OCI-LY7 (cell line): ENCODE results near the gene PRSS27. TPM values are rescaled to one million over a fixed set of nuclear protein-coding genes. Genes with fewer than 3 reads are reported as not detected.

ENCODE experiments used
- BruUV-seq: library from RNA; stranded (reverse); fragments of 400-500 nt; replicated peaks from 2 replicates; lab custom pipeline; 2021; lab: Mats Ljungman, UMichigan
- CTCF ChIA-PET: fragments of 300-600 bp; sonication (Branson Sonifier 250); formaldehyde crosslinking; loops from one replicate; lab custom pipeline; 2022; ENCODE audit warnings: antibody characterized with exemption; ENCODE audit not compliant: unreplicated experiment; lab: Charles Lee
- POLR2A ChIA-PET: fragments of 300-600 bp; sonication (Branson Sonifier 250); formaldehyde crosslinking; loops from one replicate; lab custom pipeline; 2022; ENCODE audit warnings: antibody characterized with exemption; lab: Charles Lee
- DNase-seq: peaks from one replicate; pipeline ENCODE4 v3.0.0-alpha.2; 2015; ENCODE audit warnings: low spot score
- H2AFZ ChIP-seq: fragments of 200-600 bp; sonication (generic), shearing (Covaris generic); 2 replicates; pipeline ENCODE4 v1.6.1; 2014; ENCODE audit warnings: mild to moderate bottlenecking, antibody characterized with exemption, low read length, moderate library complexity
- H3K27ac ChIP-seq: fragments of 200-600 bp; sonication (generic); 2 replicates; pipeline ENCODE4 v1.5.1; 2014; ENCODE audit warnings: mixed run types, low read depth, mild to moderate bottlenecking, moderate library complexity, low read length, inconsistent platforms; ENCODE audit not compliant: poor library complexity, severe bottlenecking
- H3K36me3 ChIP-seq: fragments of 200-600 bp; sonication (generic); 2 replicates; pipeline ENCODE4 v1.6.1; 2014; ENCODE audit warnings: mild to moderate bottlenecking, antibody characterized with exemption, low read length, moderate library complexity, mixed read lengths; ENCODE audit not compliant: insufficient read depth
- H3K4me1 ChIP-seq: fragments of 200-600 bp; sonication (generic); 2 replicates; pipeline ENCODE4 v1.5.1; 2014; ENCODE audit warnings: mild to moderate bottlenecking, low read length; ENCODE audit not compliant: insufficient read depth, poor library complexity, severe bottlenecking
- H3K4me2 ChIP-seq: fragments of 200-600 bp; sonication (generic); 2 replicates; pipeline ENCODE4 v1.6.1; 2014; ENCODE audit warnings: mild to moderate bottlenecking, low read length
- H3K4me3 ChIP-seq: fragments of 200-600 bp; sonication (generic); 2 replicates; pipeline ENCODE4 v1.5.1; 2014; ENCODE audit warnings: mild to moderate bottlenecking, low read depth, low read length; ENCODE audit not compliant: poor library complexity, severe bottlenecking
- H3K79me2 ChIP-seq: fragments of 200-600 bp; sonication (generic); 2 replicates; pipeline ENCODE4 v1.6.1; 2016; ENCODE audit warnings: low read depth, mild to moderate bottlenecking, low read length, moderate library complexity, mixed read lengths; ENCODE audit not compliant: insufficient read depth
- H3K9me2 ChIP-seq: fragments of 200-600 bp; sonication (generic); 2 replicates; pipeline ENCODE4 v1.6.1; 2016; ENCODE audit warnings: mild to moderate bottlenecking, low read length, mixed read lengths; ENCODE audit not compliant: insufficient read depth
- H3K9me3 ChIP-seq: fragments of 200-600 bp; sonication (generic); 2 replicates; pipeline ENCODE4 v1.6.1; 2014; ENCODE audit warnings: mild to moderate bottlenecking, mixed run types, low read length, mixed read lengths
- H4K20me1 ChIP-seq: fragments of 200-600 bp; sonication (generic); 2 replicates; pipeline ENCODE4 v1.6.1; 2014; ENCODE audit warnings: mild to moderate bottlenecking, antibody characterized with exemption, low read length, moderate library complexity, mixed read lengths; ENCODE audit not compliant: insufficient read depth
- EZH2phosphoT487 ChIP-seq: fragments of 200-600 bp; sonication (generic); IDR thresholded peaks from 2 replicates; pipeline ENCODE4 v1.6.1; 2018; ENCODE audit warnings: low read depth, borderline replicate concordance, mild to moderate bottlenecking, mixed run types, antibody characterized with exemption, low read length, moderate library complexity, mixed read lengths
- intact Hi-C: fragments of 100-400 bp; cut with micrococcal nuclease; formaldehyde crosslinking; loops from one replicate; pipeline ENCODE4 v1.10.0; 2022; ENCODE audit not compliant: unreplicated experiment
- total RNA-seq, 2 experiments: library from RNA; depleted of rRNA in 1 of 2; stranded (reverse); fragments of >200 nt in 1 of 2; shearing (Covaris generic) in 1 of 2; gene quantifications; 2 replicates each; pipeline ENCODE4 v1.2.3, GENCODE V29; 2014 to 2022
- TF ChIP-seq, protein P1 (sequence below): fragments of 200-600 bp; sonication (generic); conservative IDR thresholded peaks from 2 replicates; pipeline ENCODE4 v1.5.1; 2014; ENCODE audit warnings: mild to moderate bottlenecking, antibody characterized with exemption, low read length, moderate library complexity, mixed read lengths

The PRSS27 gene
- total RNA-seq, 2 experiments from 2014 or later: 2.7 to 7.7 TPM

GRCh38 chr16:2692948-2693651, 26.9 kb downstream of the PRSS27 start:
- ChIA-PET CTCF (no interaction called here), POLR2A (no interaction called here)
- TF ChIP-seq EZH2phosphoT487: no peak
- TF ChIP-seq, protein P1, sequence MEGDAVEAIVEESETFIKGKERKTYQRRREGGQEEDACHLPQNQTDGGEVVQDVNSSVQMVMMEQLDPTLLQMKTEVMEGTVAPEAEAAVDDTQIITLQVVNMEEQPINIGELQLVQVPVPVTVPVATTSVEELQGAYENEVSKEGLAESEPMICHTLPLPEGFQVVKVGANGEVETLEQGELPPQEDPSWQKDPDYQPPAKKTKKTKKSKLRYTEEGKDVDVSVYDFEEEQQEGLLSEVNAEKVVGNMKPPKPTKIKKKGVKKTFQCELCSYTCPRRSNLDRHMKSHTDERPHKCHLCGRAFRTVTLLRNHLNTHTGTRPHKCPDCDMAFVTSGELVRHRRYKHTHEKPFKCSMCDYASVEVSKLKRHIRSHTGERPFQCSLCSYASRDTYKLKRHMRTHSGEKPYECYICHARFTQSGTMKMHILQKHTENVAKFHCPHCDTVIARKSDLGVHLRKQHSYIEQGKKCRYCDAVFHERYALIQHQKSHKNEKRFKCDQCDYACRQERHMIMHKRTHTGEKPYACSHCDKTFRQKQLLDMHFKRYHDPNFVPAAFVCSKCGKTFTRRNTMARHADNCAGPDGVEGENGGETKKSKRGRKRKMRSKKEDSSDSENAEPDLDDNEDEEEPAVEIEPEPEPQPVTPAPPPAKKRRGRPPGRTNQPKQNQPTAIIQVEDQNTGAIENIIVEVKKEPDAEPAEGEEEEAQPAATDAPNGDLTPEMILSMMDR: no peak
- H3K4me3 ChIP-seq: no peak overlapping the region
- H3K9me3 ChIP-seq: no peaks in the 10 kb centered on the region
- DNase-seq: no peak
- H3K36me3 ChIP-seq: peaks cover 4% of the 10 kb centered on the region; the same call in 1 of the 2 replicates
- H3K79me2 ChIP-seq: no peaks in the 10 kb centered on the region
- intact Hi-C loops: no loop called here
- no peak overlapping the region for H3K4me2 ChIP-seq
- BruUV-seq: no TSS peak
- H2AFZ ChIP-seq: no peak overlapping the region
- no peaks in the 10 kb centered on the region for H3K4me1 ChIP-seq
- H3K27ac ChIP-seq: no peak overlapping the region
- H4K20me1 ChIP-seq: no peaks in the 10 kb centered on the region
- H3K9me2 ChIP-seq: no peaks in the 10 kb centered on the region

DNA sequence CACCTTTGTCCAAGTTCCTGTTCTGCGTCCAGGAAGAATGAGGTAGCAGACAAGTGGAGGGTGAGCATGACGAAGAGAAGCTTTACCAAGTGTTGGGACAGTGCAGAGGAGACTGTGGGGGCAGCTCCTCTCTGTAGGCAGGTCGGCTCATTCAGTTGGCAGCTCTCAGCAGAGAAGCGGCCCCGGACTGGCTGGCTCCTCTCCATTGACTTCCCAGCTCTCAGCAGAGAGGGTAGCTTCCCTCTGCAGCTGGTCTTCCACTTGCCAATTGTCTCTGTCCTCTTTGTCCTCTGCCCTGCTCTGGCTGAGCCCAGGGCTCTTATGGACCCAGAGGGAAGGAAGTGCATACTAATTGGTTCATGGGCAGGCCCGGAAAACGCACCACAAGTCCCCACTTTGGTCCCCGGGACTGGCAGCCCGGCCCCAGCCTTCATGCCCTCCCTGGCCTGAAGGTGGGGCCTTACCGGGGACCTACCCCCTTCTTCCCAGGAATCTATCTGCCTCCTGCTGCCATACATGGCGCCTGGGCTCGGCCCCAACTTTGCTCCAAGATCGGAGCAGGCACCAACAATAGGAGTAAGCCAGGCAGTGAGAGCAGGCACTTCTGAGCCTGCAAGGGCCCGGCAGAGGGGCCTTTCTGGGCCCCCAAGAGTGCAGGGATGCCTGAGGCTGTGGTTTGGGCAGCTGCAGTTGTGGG, 27.6 kb downstream of the PRSS27 start:
- ChIA-PET POLR2A (no interaction called here), CTCF (no interaction called here)
- no peaks in the 10 kb centered on the region for H3K9me2 ChIP-seq
- H3K27ac ChIP-seq: no peak overlapping the region
- H3K36me3 ChIP-seq: peaks cover 4% of the 10 kb centered on the region; the same call in 1 of the 2 replicates
- H3K4me3 ChIP-seq: no peak overlapping the region
- TF ChIP-seq EZH2phosphoT487: no peak
- TF ChIP-seq, protein P1: no peak
- H3K4me2 ChIP-seq: no peak overlapping the region
- DNase-seq: no peak
- BruUV-seq: no TSS peak
- H3K9me3 ChIP-seq: no peaks in the 10 kb centered on the region
- intact Hi-C loops: no loop called here
- H3K4me1 ChIP-seq: peaks cover 5% of the 10 kb centered on the region
- peaks cover 6% of the 10 kb centered on the region; the same call in 1 of the 2 replicates for H3K79me2 ChIP-seq
- no peak overlapping the region for H2AFZ ChIP-seq
- peaks cover 5% of the 10 kb centered on the region for H4K20me1 ChIP-seq
